NT2/D1 (cell line): ENCODE data around the gene DCAF16.

Experiments used
- SUZ12 ChIP-seq: IDR thresholded peaks from 2 replicates; pipeline ENCODE4 v1.6.1; 2011; ENCODE audit not compliant: insufficient read length, insufficient read depth; ENCODE audit errors: extremely low read depth
- YY1 ChIP-seq: IDR thresholded peaks from 2 replicates; pipeline ENCODE4 v1.6.1; 2011; ENCODE audit not compliant: insufficient read length, insufficient read depth

GRCh38 chr4:17805580-17806155, 4.9 kb downstream of the DCAF16 start:
- TF ChIP-seq YY1 (no peak), SUZ12 (no peak)
